PC-9 (cell line): Measurements from ENCODE around the gene CXCL1. TPM values are rescaled to one million over a fixed set of nuclear protein-coding genes. Genes with fewer than 3 reads are reported as not detected.

Experiments
- BruUV-seq: library from RNA; stranded (reverse); fragments of 400-500 nt; replicated peaks from 2 replicates; lab custom pipeline; 2021; lab: Mats Ljungman, UMichigan
- CTCF ChIA-PET: fragments of 300-600 bp; sonication (Branson Sonifier 250); formaldehyde crosslinking; loops from one replicate; lab custom pipeline; 2022; ENCODE audit warnings: antibody characterized with exemption; lab: Charles Lee
- POLR2A ChIA-PET: fragments of 300-600 bp; sonication (Branson Sonifier 250); formaldehyde crosslinking; loops from one replicate; lab custom pipeline; 2022; ENCODE audit warnings: antibody characterized with exemption; ENCODE audit not compliant: unreplicated experiment; lab: Charles Lee
- DNase-seq, 2 experiments: peaks; one replicate each; pipeline versions ENCODE4 v3.0.0 to v3.0.0-alpha.2; 2015 to 2022; ENCODE audit warnings: mixed read lengths in 1 of 2
- H2AFZ ChIP-seq: fragments of 200-600 bp; sonication (generic); 2 replicates; pipeline ENCODE4 v1.8.1; 2017; ENCODE audit warnings: antibody characterized with exemption
- H3F3A ChIP-seq: fragments of 200-600 bp; sonication (generic); 2 replicates; pipeline ENCODE4 v1.8.1; 2017; ENCODE audit warnings: antibody characterized with exemption, mild to moderate bottlenecking, low read depth; ENCODE audit not compliant: insufficient read depth
- H3K27ac ChIP-seq: fragments of 200-600 bp; sonication (generic); 2 replicates; pipeline ENCODE4 v1.6.1; 2016; ENCODE audit warnings: mixed run types
- H3K27me3 ChIP-seq: fragments of 200-600 bp; sonication (generic); 2 replicates; pipeline ENCODE4 v1.6.1; 2016; ENCODE audit warnings: low read depth, mixed run types; ENCODE audit not compliant: insufficient read depth
- H3K36me3 ChIP-seq: fragments of 200-600 bp; sonication (generic); 2 replicates; pipeline ENCODE4 v1.6.1; 2016; ENCODE audit warnings: low read depth, mixed run types
- H3K4me1 ChIP-seq: fragments of 200-600 bp; sonication (generic); replicated peaks from 2 replicates; pipeline ENCODE4 v1.6.1; 2016; ENCODE audit warnings: mixed run types; ENCODE audit not compliant: insufficient read depth
- H3K4me2 ChIP-seq: fragments of 200-600 bp; sonication (generic); 2 replicates; pipeline ENCODE4 v1.6.1; 2017; ENCODE audit warnings: mixed run types
- H3K4me3 ChIP-seq: fragments of 200-600 bp; sonication (generic); 2 replicates; pipeline ENCODE4 v1.6.1; 2016; ENCODE audit warnings: mixed run types
- H3K79me2 ChIP-seq: fragments of 200-600 bp; sonication (generic); 2 replicates; pipeline ENCODE4 v1.6.1; 2017; ENCODE audit warnings: low read depth, mixed run types
- H3K9me2 ChIP-seq: fragments of 200-600 bp; sonication (generic); 2 replicates; pipeline ENCODE4 v1.8.1; 2017; ENCODE audit warnings: mild to moderate bottlenecking; ENCODE audit not compliant: insufficient read depth
- H3K9me3 ChIP-seq: fragments of 200-600 bp; sonication (generic); 2 replicates; pipeline ENCODE4 v1.8.1; 2016; ENCODE audit warnings: low read depth; ENCODE audit not compliant: insufficient read depth
- H4K20me1 ChIP-seq: fragments of 200-600 bp; sonication (generic); 2 replicates; pipeline ENCODE4 v1.8.1; 2017; ENCODE audit not compliant: insufficient read depth
- CTCF ChIP-seq: fragments of 200-600 bp; sonication (generic); conservative IDR thresholded peaks from 2 replicates; pipeline ENCODE4 v1.6.1; 2017; ENCODE audit warnings: mixed run types, antibody characterized with exemption, mild to moderate bottlenecking, moderate library complexity
- EZH2 ChIP-seq: fragments of 200-600 bp; sonication (generic); IDR thresholded peaks from 2 replicates; pipeline ENCODE4 v1.8.0; 2017; ENCODE audit warnings: antibody characterized with exemption, low read depth
- intact Hi-C: fragments of 100-400 bp; cut with micrococcal nuclease; formaldehyde crosslinking; loops from one replicate; pipeline ENCODE4 v1.10.0; 2022; ENCODE audit not compliant: unreplicated experiment
- total RNA-seq: library from RNA; stranded (reverse); gene quantifications from 2 replicates; pipeline ENCODE4 v1.2.3, GENCODE V29; 2021

Gene CXCL1
- total RNA-seq, 1 experiment from 2014 or later: 0.33 TPM

- no peak for DNase-seq
- Histone ChIP-seq H3K9me2 (no peaks in the 10 kb centered on the region), H2AFZ (no peak overlapping the region), H3K27ac (no peak overlapping the region), H3K79me2 (no peaks in the 10 kb centered on the region), H3K27me3 (no peaks in the 10 kb centered on the region), H3K4me2 (no peak overlapping the region), H4K20me1 (no peaks in the 10 kb centered on the region), H3K4me3 (no peak overlapping the region), H3K9me3 (no peaks in the 10 kb centered on the region; the same call in 1 of the 2 replicates), H3K36me3 (no peaks in the 10 kb centered on the region), H3K4me1 (no peaks in the 10 kb centered on the region; the same call in 1 of the 2 replicates), H3F3A (no peaks in the 10 kb centered on the region)
- intact Hi-C loops: no loop called here
- ChIA-PET POLR2A (no interaction called here), CTCF (no interaction called here)
- TF ChIP-seq EZH2 (no peak), CTCF (no peak)
- no TSS peak for BruUV-seq
Observed at GRCh38 chr4:73871511-73872310, 2.5 kb downstream of the CXCL1 start.

GRCh38 chr4:73872316-73873108 lies 3.3 kb downstream of the CXCL1 start:
- Histone ChIP-seq H3K36me3 (no peaks in the 10 kb centered on the region), H3K9me2 (no peaks in the 10 kb centered on the region), H3K4me2 (no peak overlapping the region), H3K4me1 (no peaks in the 10 kb centered on the region; the same call in 1 of the 2 replicates), H3K27me3 (no peaks in the 10 kb centered on the region), H3K27ac (no peak overlapping the region), H3K4me3 (no peak overlapping the region), H4K20me1 (no peaks in the 10 kb centered on the region), H3K79me2 (no peaks in the 10 kb centered on the region), H2AFZ (no peak overlapping the region), H3F3A (no peaks in the 10 kb centered on the region), H3K9me3 (no peaks in the 10 kb centered on the region; the same call in 1 of the 2 replicates)
- intact Hi-C loops: no loop called here
- no peak for DNase-seq
- CTCF ChIA-PET: no interaction called here
- no peak for TF ChIP-seq EZH2
- no peak for TF ChIP-seq CTCF
- BruUV-seq: no TSS peak
- POLR2A ChIA-PET: no interaction called here

GRCh38 chr4:73874386-73874785 lies 5.2 kb downstream of the CXCL1 start:
- intact Hi-C loops: no loop called here
- DNase-seq: no peak
- no peaks in the 10 kb centered on the region for H3F3A ChIP-seq
- H2AFZ ChIP-seq: no peak overlapping the region
- H3K4me1 ChIP-seq: no peaks in the 10 kb centered on the region; the same call in 1 of the 2 replicates
- H3K4me2 ChIP-seq: no peak overlapping the region
- H4K20me1 ChIP-seq: no peaks in the 10 kb centered on the region
- no peaks in the 10 kb centered on the region for H3K79me2 ChIP-seq
- no peaks in the 10 kb centered on the region for H3K36me3 ChIP-seq
- no peak overlapping the region for H3K4me3 ChIP-seq
- TF ChIP-seq EZH2 (no peak), CTCF (no peak)
- H3K27ac ChIP-seq: no peak overlapping the region
- H3K9me2 ChIP-seq: no peaks in the 10 kb centered on the region
- no peaks in the 10 kb centered on the region; the same call in 1 of the 2 replicates for H3K9me3 ChIP-seq
- no TSS peak for BruUV-seq
- POLR2A ChIA-PET: no interaction called here
- CTCF ChIA-PET: no interaction called here
- H3K27me3 ChIP-seq: no peaks in the 10 kb centered on the region
